ENCODE measurements around the gene PSMD6. TPM values are rescaled to one million over a fixed set of nuclear protein-coding genes. Genes with fewer than 3 reads are reported as not detected.
A peak's percentile ranks its signal among the peaks of the same experiment; 100 is the strongest.

Gene PSMD6
- total RNA-seq, 4 donors from 2014 or later: 37.3 to 48.7 (median 38.2) TPM

DNA sequence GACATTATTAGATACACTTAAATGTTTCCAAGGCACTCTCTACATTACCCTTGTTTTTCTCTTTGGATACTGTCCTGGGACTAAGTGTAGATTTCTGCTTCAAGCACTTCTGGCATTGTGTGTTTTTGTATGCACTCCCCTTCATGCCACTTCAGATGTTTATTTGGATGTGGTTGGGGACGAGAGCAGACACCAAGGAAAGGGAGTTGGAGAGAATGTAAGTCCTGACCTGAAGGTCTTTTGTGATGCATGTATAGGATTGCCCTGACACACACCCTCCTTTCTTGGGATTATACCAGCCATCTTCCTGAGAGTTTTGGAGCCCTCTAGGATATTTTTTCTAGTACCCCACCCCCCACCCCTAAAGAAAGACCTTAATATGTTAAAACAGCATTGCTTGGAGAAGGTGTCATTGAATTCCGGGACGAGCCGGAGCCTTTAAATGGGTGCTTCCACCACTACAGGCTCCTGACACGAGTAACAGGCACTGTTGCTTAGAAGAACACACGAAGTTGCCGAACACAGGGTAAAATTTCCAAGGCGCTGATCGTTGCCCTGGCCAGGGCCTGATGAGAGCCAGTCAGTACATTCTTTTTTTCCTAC, 22.7 kb downstream of the PSMD6 start:
- Histone ChIP-seq H3K27ac (no peak overlapping the region), H3K27me3 (no peaks in the 10 kb centered on the region), H3K4me1 (no peaks in the 10 kb centered on the region), H3K36me3 (peaks cover 0 to 90% (median 0%) of the 10 kb centered on the region in 3 donors), H3K9me3 (no peaks in the 10 kb centered on the region), H3K4me3 (no peak overlapping the region)
- no peak for DNase-seq
- TF ChIP-seq, protein P1, sequence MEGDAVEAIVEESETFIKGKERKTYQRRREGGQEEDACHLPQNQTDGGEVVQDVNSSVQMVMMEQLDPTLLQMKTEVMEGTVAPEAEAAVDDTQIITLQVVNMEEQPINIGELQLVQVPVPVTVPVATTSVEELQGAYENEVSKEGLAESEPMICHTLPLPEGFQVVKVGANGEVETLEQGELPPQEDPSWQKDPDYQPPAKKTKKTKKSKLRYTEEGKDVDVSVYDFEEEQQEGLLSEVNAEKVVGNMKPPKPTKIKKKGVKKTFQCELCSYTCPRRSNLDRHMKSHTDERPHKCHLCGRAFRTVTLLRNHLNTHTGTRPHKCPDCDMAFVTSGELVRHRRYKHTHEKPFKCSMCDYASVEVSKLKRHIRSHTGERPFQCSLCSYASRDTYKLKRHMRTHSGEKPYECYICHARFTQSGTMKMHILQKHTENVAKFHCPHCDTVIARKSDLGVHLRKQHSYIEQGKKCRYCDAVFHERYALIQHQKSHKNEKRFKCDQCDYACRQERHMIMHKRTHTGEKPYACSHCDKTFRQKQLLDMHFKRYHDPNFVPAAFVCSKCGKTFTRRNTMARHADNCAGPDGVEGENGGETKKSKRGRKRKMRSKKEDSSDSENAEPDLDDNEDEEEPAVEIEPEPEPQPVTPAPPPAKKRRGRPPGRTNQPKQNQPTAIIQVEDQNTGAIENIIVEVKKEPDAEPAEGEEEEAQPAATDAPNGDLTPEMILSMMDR (IDR thresholded peaks at IDR 0.05): no peak
- TF ChIP-seq POLR2A (IDR thresholded peaks at IDR 0.05): no peak

DNA sequence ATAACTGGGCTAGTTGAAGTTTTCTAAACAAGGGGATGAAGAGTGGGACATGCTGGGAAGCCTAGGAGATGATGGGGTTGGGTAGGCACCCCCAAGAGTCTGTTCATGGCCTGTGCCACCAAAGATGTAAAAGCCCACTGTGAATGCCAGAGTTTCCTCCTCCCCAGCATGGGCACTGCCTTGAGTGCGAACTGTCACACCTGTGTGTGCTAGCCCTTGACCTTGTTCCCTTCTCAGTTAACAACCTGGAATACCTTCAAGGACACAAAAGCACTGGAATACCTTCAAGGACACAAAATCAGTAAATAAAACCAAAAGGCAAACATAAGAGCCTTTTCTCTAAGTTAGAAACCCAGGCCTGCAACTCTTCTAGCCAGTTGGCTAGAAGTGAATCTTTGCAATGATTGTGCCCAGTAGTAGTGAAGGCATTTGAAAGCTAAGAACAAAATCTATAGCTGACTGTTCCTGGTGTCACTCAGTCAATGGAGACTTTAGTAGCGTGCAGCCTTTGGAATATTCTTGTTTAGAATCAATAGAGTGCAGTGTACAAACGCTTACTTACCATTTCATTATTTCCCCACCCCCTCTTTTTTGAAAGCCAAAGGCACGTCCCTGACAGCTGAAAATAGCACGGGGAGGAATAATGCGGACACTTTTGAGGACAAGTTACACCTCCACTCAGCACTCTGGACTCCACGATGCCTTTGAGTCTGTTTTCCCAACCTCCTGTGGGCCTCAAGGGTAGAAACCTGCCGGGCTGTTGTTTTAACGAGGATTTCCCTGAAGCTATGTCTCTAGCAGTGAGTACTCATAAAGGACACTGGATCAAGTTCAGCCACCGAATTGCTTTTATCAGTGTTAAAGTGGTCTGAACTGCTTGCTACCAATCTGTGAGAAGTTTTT, 24.2 kb downstream of the PSMD6 start:
- TF ChIP-seq, protein P1 (IDR thresholded peaks at IDR 0.05): no peak
- TF ChIP-seq POLR2A (IDR thresholded peaks at IDR 0.05): no peak
- Histone ChIP-seq H3K27ac (no peak overlapping the region), H3K4me1 (no peaks in the 10 kb centered on the region), H3K9me3 (no peaks in the 10 kb centered on the region), H3K4me3 (no peak overlapping the region), H3K36me3 (peaks cover 0 to 90% (median 0%) of the 10 kb centered on the region in 3 donors), H3K27me3 (no peaks in the 10 kb centered on the region)
- DNase-seq: no peak

DNA sequence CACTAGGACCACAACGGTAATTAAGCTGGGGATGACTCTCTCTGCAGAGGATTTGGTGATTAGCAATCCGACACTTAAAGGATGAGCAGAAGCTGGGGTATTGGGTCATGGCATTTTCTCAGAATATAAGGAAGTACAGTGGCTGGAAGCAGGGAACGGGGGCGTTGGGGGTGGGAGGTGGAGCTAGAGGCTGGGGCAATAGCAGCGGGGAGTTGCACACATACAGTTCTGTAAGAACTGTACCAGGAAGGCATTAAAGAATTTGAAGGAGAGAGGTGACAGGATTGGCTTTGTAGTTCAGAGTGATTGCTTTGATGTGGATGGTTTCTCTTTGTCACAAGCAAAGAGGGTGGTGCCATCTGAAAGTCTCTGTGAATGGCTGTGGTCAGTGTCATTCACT, 28.2 kb downstream of the PSMD6 start:
- no peak for DNase-seq
- TF ChIP-seq, protein P1 (IDR thresholded peaks at IDR 0.05): no peak
- TF ChIP-seq POLR2A (IDR thresholded peaks at IDR 0.05): no peak
- peaks cover 0 to 86% (median 0%) of the 10 kb centered on the region in 3 donors for H3K36me3 ChIP-seq
- no peak overlapping the region for H3K4me3 ChIP-seq
- H3K9me3 ChIP-seq: no peaks in the 10 kb centered on the region
- H3K27ac ChIP-seq: no peak overlapping the region
- no peaks in the 10 kb centered on the region for H3K4me1 ChIP-seq
- H3K27me3 ChIP-seq: no peaks in the 10 kb centered on the region

DNA sequence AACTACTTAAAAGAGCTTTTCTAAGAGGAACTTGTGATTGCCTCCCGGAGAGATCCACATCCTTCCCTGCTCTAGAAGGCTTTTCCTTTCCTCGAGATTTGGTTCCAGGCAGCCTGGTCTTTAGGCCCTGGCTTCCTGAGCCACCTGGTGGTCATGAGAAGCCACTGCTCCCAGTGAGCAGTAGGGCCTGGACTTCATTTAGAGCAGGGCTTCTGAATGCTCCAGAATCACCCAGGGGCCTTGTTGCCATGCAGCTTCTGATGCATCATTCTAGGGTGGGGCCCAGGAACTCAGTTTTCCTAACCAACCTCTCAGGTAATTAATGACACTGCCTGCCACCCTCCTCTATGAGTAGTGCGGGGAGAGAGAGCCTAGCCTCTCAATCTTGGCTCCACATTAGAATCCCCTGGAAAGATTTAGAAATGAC, 29.6 kb downstream of the PSMD6 start:
- Histone ChIP-seq H3K27ac (no peak overlapping the region), H3K4me1 (no peaks in the 10 kb centered on the region), H3K27me3 (no peaks in the 10 kb centered on the region), H3K9me3 (no peaks in the 10 kb centered on the region), H3K36me3 (peaks cover 0 to 86% (median 0%) of the 10 kb centered on the region in 3 donors), H3K4me3 (no peak overlapping the region)
- TF ChIP-seq POLR2A (IDR thresholded peaks at IDR 0.05): no peak
- TF ChIP-seq, protein P1 (IDR thresholded peaks at IDR 0.05): peak; percentile 51 to 94 (median 88)
- peak in 2 of 3 donors; percentile 33 to 81 for DNase-seq

DNA sequence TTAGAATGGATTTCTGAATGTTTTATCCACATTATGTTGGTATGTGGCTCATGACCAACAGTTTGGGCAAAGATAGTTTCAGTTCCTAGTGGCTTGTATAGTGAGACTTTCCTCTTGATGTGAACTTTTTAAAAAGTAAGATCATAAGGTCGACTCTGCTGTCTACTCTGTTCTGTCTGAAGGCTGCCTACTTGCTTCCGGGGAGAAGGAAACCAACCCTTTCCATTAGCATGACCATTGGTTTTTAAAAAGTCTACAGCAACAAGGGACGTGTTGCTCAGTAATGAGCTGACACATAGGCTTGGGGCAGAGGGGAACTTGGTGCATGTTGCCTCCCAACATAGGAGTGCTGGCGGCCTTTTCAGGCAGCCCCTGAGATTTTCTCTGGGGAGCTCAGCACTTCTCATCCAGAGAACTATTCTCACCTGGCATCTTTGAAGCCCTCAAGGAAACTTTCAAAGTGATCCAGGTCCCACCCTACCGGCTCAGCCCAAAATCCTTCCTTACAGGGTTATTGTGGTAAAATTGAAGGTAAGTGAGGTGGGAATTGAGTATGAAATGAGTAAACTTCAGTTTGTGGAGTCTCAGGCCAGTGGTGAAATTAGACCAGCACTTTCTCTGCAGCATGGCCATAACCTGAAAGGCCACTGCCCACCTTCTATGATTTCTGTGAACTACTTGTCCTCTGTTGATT, 30.6 kb downstream of the PSMD6 start:
- no peak for TF ChIP-seq POLR2A (IDR thresholded peaks at IDR 0.05)
- TF ChIP-seq, protein P1 (IDR thresholded peaks at IDR 0.05): no peak
- Histone ChIP-seq H3K4me1 (no peaks in the 10 kb centered on the region), H3K27me3 (no peaks in the 10 kb centered on the region), H3K27ac (no peak overlapping the region), H3K9me3 (no peaks in the 10 kb centered on the region), H3K36me3 (peaks cover 0 to 87% (median 8%) of the 10 kb centered on the region in 3 donors), H3K4me3 (no peak overlapping the region)
- DNase-seq: no peak

Data from Peyer's patch (tissue), 4 donors.